ENCODE data around the gene RNF224. TPM values are rescaled to one million over a fixed set of nuclear protein-coding genes. Genes with fewer than 3 reads are reported as not detected.

Gene RNF224
- polyA plus RNA-seq, 1 donor (not counting 4 experiments of a cell fraction or from before 2014, with no cell fraction given), result not detected

- no peaks in the 10 kb centered on the region for H4K20me1 ChIP-seq (ENCODE audit: control insufficient read depth, extremely low read depth, insufficient read depth, low read length)
- H3K9ac ChIP-seq (ENCODE audit: control insufficient read depth, extremely low read depth, insufficient read depth, low read length), result peak overlapping the region; percentile 92
- H3K27me3 ChIP-seq (ENCODE audit: control insufficient read depth, extremely low read depth, insufficient read depth, low read length), result peaks cover 3% of the 10 kb centered on the region
- DNase-seq (ENCODE audit: low read depth, low spot score) (no peak), FAIRE-seq (no peak)
- peaks cover 47% of the 10 kb centered on the region for H3K79me2 ChIP-seq (ENCODE audit: control insufficient read depth, insufficient read depth, low read length)
- TF ChIP-seq CTCF (optimal IDR thresholded peaks at IDR 0.05 in 1 of 3, IDR thresholded peaks at IDR 0.05 in 1 of 3, conservative IDR thresholded peaks at IDR 0.05 in 1 of 3; ENCODE audit: extremely low read depth in 1 of 3, insufficient read depth in 2 of 3, low read length in 3 of 3) (no peak), EZH2 (IDR thresholded peaks at IDR 0.05; ENCODE audit: low read length) (no peak)
- H3K9me3 ChIP-seq (ENCODE audit: control insufficient read depth, low read depth, low read length), result no peaks in the 10 kb centered on the region
- peaks cover 13 to 19% of the 10 kb centered on the region in 2 experiments for H3K36me3 ChIP-seq (ENCODE audit: control insufficient read depth in 2 of 2, extremely low read depth in 1 of 2, insufficient read depth in 2 of 2, low read length in 2 of 2)
- H3K4me2 ChIP-seq (ENCODE audit: control insufficient read depth, extremely low read depth, insufficient read depth, low read depth, low read length), result peak overlapping the region; percentile 79
- H3K9me1 ChIP-seq (ENCODE audit: control insufficient read depth, extremely low read depth, insufficient read depth, low read length), result no peaks in the 10 kb centered on the region
- peak overlapping the region; percentile 22 for H2AFZ ChIP-seq (ENCODE audit: control insufficient read depth, low read length)
- dilution Hi-C loops (cut with MboI; ENCODE audit: extremely low pct_ligation_motif_present, low sequenced_read_pairs), result no loop called here
- H3K4me1 ChIP-seq (ENCODE audit: control insufficient read depth, extremely low read depth, insufficient read depth, low read length), result peaks cover 25% of the 10 kb centered on the region
- H3K4me3 ChIP-seq (ENCODE audit: control insufficient read depth in 2 of 3, extremely low read depth in 1 of 3, insufficient read depth in 2 of 3, low read depth in 1 of 3, low read length in 3 of 3), result peak overlapping the region; percentile 88 to 96 (median 90)
- H3K27ac ChIP-seq (ENCODE audit: control insufficient read depth, insufficient read depth, low read length), result peak overlapping the region; percentile 89
These were observed 37.7 kb upstream of the RNF224 start for GRCh38 chr9:137189297-137190295.

- peaks cover 46% of the 10 kb centered on the region for H3K79me2 ChIP-seq (ENCODE audit: control insufficient read depth, insufficient read depth, low read length)
- no peak overlapping the region for H3K9ac ChIP-seq (ENCODE audit: control insufficient read depth, extremely low read depth, insufficient read depth, low read length)
- H3K36me3 ChIP-seq (ENCODE audit: control insufficient read depth in 2 of 2, extremely low read depth in 1 of 2, insufficient read depth in 2 of 2, low read length in 2 of 2), result peaks cover 13 to 17% of the 10 kb centered on the region in 2 experiments
- H4K20me1 ChIP-seq (ENCODE audit: control insufficient read depth, extremely low read depth, insufficient read depth, low read length), result peaks cover 2% of the 10 kb centered on the region
- FAIRE-seq (no peak), DNase-seq (ENCODE audit: low read depth, low spot score) (no peak)
- no peak overlapping the region for H3K4me3 ChIP-seq (ENCODE audit: control insufficient read depth in 2 of 3, extremely low read depth in 1 of 3, insufficient read depth in 2 of 3, low read depth in 1 of 3, low read length in 3 of 3)
- dilution Hi-C loops (cut with MboI; ENCODE audit: extremely low pct_ligation_motif_present, low sequenced_read_pairs), result no loop called here
- H3K9me1 ChIP-seq (ENCODE audit: control insufficient read depth, extremely low read depth, insufficient read depth, low read length), result peaks cover 2% of the 10 kb centered on the region
- H3K27ac ChIP-seq (ENCODE audit: control insufficient read depth, insufficient read depth, low read length), result no peak overlapping the region
- TF ChIP-seq CTCF (optimal IDR thresholded peaks at IDR 0.05 in 1 of 3, IDR thresholded peaks at IDR 0.05 in 1 of 3, conservative IDR thresholded peaks at IDR 0.05 in 1 of 3; ENCODE audit: extremely low read depth in 1 of 3, insufficient read depth in 2 of 3, low read length in 3 of 3), result no peak
- TF ChIP-seq EZH2 (IDR thresholded peaks at IDR 0.05; ENCODE audit: low read length), result no peak
- no peaks in the 10 kb centered on the region for H3K9me3 ChIP-seq (ENCODE audit: control insufficient read depth, low read depth, low read length)
- H2AFZ ChIP-seq (ENCODE audit: control insufficient read depth, low read length), result no peak overlapping the region
- peaks cover 33% of the 10 kb centered on the region for H3K4me1 ChIP-seq (ENCODE audit: control insufficient read depth, extremely low read depth, insufficient read depth, low read length)
- H3K4me2 ChIP-seq (ENCODE audit: control insufficient read depth, extremely low read depth, insufficient read depth, low read depth, low read length), result no peak overlapping the region
- H3K27me3 ChIP-seq (ENCODE audit: control insufficient read depth, extremely low read depth, insufficient read depth, low read length), result peaks cover 3% of the 10 kb centered on the region
These were observed 36.9 kb upstream of the RNF224 start for GRCh38 chr9:137190315-137190856.
